Stimulated activated naive B cell treated with anti-CD40 and anti-IgM and Interleukin-4, amounts not matched to agents 10 μg/mL and 1 μg/mL and 100 μg/mL, for 72 hours (primary cell): ENCODE data around the gene IGSF21.
"Not testable (repeated sequence)": the region's sequence is repeated elsewhere in the genome, so short reads cannot be mapped to it uniquely, and the experiment has no call there.

Experiments
- ATAC-seq, 2 donors: fragments of 150-1000 bp; cut with Tn5 transposase; replicated peaks; 2 replicates each; pipeline ENCODE4 v1.10.0; 2021; ENCODE audit warnings: moderate library complexity in 1 of 2
- DNase-seq: peaks from one replicate; pipeline ENCODE4 v3.0.0; 2021
- H3K27ac Mint-ChIP-seq: one replicate; pipeline ENCODE4 v1.8.0; 2022; ENCODE audit warnings: mild to moderate bottlenecking, mixed read lengths
- H3K27me3 Mint-ChIP-seq, 2 donors: one replicate each; pipeline ENCODE4 v1.8.0; 2022; ENCODE audit warnings: mixed read lengths in 2 of 2
- H3K36me3 Mint-ChIP-seq, 2 donors: one replicate each; pipeline ENCODE4 v1.8.0; 2022; ENCODE audit warnings: mixed read lengths in 2 of 2, mild to moderate bottlenecking in 1 of 2
- H3K4me1 Mint-ChIP-seq, 2 donors: one replicate each; pipeline ENCODE4 v1.8.0; 2022; ENCODE audit warnings: mixed read lengths in 2 of 2, mild to moderate bottlenecking in 1 of 2
- H3K4me3 Mint-ChIP-seq, 2 donors: one replicate each; pipeline ENCODE4 v1.8.0; 2022; ENCODE audit warnings: mild to moderate bottlenecking in 2 of 2, mixed read lengths in 2 of 2, moderate library complexity in 1 of 2
- H3K9me3 Mint-ChIP-seq, 2 donors: one replicate each; pipeline ENCODE4 v1.8.0; 2022; ENCODE audit warnings: mixed read lengths in 2 of 2, mild to moderate bottlenecking in 1 of 2

IGSF21 gene

DNA sequence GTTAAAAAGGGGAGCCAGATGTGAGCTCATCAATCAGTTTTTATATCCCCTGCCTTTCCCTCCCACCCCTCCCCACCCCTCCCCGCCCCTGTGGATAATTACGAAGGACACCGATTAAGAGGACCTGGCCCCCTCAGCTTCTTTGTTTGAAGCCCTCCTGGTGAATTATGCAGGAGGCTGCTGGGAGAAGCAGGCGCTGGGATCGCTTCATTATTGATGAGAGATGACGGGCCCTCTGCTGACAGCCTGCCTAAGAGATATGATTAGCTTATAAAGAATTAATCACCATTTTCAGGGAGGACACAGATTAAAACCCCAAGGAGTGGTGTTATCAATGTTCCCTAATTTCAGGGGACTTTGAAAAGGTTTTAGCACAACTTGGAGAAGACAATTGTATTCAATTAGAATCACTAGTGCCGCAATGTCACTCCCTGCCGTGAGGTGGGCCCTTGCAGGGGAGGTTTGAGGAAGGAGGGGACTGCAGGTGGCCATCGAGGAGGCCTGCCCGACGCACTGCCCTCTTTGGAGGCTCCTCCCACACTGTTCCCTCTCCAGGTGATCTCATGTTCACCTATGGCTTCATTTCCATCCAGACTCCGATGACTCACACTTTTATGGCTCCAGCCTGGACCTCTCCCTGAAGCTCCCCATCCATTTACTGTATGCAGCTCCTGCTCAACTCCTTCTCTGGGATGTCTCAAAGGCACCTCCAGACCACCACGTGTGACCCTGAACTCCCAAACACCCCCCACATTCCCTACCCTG, 306.1 kb downstream of the IGSF21 start:
- no peaks in the 10 kb centered on the region for H3K4me1 Mint-ChIP-seq
- H3K36me3 Mint-ChIP-seq = no peaks in the 10 kb centered on the region
- no peak overlapping the region for H3K27ac Mint-ChIP-seq
- no peak for ATAC-seq
- peaks cover 5 to 12% of the 10 kb centered on the region in 2 donors for H3K27me3 Mint-ChIP-seq
- H3K9me3 Mint-ChIP-seq = peaks cover 15 to 21% of the 10 kb centered on the region in 2 donors
- no peak overlapping the region for H3K4me3 Mint-ChIP-seq
- no peak for DNase-seq

DNA sequence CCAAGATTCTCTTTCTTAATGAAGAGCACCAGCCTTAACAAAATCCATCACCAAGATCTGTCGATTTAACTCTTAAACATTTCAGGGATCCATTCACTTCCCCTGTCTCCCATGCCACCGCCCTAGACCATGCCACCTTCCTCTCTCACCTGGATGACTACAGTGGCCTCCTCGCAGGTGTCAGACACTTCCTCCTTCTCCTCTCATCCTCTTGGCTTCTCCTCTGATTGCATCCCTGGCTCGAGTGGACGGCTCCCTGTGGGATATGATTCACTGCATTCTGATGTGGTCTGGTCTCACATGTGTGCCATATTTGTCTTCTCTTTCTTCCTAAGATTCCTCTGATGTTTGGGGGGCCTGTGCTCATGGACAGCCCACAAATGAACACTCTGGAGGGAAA, 306.7 kb downstream of the IGSF21 start:
- H3K4me3 Mint-ChIP-seq = no peak overlapping the region
- H3K36me3 Mint-ChIP-seq = no peaks in the 10 kb centered on the region
- H3K4me1 Mint-ChIP-seq = no peaks in the 10 kb centered on the region
- H3K27ac Mint-ChIP-seq = no peak overlapping the region
- ATAC-seq = no peak
- DNase-seq = no peak
- H3K27me3 Mint-ChIP-seq = peaks cover 5 to 12% of the 10 kb centered on the region in 2 donors
- peaks cover 15 to 21% of the 10 kb centered on the region in 2 donors for H3K9me3 Mint-ChIP-seq

DNA sequence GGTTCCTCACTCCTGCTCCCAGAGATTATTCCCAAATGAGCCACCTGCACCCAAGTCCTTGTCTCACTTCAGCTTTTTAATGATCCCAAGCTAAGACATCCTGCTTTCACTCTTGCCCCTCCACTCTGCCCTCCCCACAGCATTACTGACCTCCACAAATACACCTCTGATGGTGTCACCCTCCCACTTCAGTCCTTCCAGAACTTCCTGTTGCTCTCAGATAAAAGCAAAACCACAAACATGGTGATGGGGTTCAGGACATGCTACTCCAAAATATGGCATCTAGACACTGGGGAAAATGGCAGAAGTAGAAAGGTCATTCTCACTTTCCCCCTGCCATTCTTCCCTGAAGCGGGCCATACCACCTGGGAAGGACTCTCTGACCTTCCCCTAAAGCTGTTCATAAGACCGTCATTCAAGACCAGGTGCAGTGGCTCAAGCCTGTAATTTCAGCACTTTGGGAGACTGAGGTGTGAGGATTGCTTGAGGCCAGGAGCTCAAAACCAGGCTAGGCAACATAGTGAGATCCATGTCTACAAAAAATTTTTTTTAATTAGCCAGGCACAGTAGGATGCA, 307.4 kb downstream of the IGSF21 start:
- Mint-ChIP-seq H3K27ac (no peak overlapping the region), H3K36me3 (no peaks in the 10 kb centered on the region), H3K9me3 (peaks cover 15 to 21% of the 10 kb centered on the region in 2 donors), H3K4me3 (no peak overlapping the region), H3K4me1 (no peaks in the 10 kb centered on the region), H3K27me3 (peaks cover 5 to 12% of the 10 kb centered on the region in 2 donors)
- ATAC-seq = no peak
- DNase-seq = no peak

DNA sequence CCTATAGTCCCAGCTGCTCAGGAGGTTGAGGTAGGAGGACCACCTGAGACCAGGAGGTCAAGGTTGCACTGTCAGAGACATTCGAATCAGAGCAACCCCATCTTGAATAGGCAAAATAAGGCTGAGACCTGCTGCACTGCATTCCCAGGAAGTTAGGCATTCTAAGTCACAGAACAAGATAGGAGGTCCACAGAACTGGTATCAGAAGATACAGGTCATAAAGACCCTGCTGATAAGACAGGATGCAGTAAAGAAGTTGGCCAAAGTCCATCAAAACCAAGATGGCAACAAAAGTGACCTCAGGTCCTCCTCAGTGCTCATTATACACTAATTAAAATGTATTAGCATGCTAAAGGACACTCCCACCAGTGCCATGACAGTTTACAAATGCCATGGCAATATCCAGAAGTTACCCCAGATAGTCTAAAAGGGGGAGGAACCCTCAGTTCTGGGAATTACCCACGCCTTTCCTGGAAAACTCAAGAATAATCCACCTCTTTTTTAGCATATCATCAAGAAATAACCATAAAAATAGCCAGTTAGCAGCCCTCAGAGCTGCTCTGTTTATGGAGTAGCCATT, 307.9 kb downstream of the IGSF21 start:
- no peak overlapping the region for H3K27ac Mint-ChIP-seq
- no peaks in the 10 kb centered on the region for H3K4me1 Mint-ChIP-seq
- ATAC-seq (no peak), DNase-seq (no peak)
- peaks cover 15 to 21% of the 10 kb centered on the region in 2 donors for H3K9me3 Mint-ChIP-seq
- no peaks in the 10 kb centered on the region for H3K36me3 Mint-ChIP-seq
- peaks cover 5 to 12% of the 10 kb centered on the region in 2 donors for H3K27me3 Mint-ChIP-seq
- H3K4me3 Mint-ChIP-seq = no peak overlapping the region

DNA sequence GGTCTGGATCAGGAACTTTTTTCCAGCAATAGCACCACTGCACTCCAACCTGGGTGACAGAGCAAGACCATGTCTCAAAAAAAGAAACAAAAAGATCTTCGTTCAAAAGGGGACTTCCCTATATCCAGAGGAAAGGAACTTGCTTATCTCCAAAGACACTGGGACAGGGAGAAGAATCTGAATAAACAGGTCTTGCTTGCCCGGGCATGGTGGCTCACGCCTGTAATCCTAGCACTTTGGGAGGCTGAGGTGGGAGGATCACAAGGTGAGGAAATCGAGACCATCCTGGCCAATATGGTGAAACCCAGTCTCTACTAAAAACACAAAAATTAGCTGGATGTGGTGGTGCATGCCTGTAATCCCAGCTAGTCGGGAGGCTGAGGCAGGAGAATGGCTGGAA, 308.5 kb downstream of the IGSF21 start:
- not testable (repeated sequence) for H3K4me1 Mint-ChIP-seq, ATAC-seq, H3K36me3 Mint-ChIP-seq, H3K27ac Mint-ChIP-seq, H3K4me3 Mint-ChIP-seq, DNase-seq
- peaks cover 15 to 19% of the 10 kb centered on the region in 2 donors for H3K9me3 Mint-ChIP-seq
- peaks cover 6 to 13% of the 10 kb centered on the region in 2 donors for H3K27me3 Mint-ChIP-seq

DNA sequence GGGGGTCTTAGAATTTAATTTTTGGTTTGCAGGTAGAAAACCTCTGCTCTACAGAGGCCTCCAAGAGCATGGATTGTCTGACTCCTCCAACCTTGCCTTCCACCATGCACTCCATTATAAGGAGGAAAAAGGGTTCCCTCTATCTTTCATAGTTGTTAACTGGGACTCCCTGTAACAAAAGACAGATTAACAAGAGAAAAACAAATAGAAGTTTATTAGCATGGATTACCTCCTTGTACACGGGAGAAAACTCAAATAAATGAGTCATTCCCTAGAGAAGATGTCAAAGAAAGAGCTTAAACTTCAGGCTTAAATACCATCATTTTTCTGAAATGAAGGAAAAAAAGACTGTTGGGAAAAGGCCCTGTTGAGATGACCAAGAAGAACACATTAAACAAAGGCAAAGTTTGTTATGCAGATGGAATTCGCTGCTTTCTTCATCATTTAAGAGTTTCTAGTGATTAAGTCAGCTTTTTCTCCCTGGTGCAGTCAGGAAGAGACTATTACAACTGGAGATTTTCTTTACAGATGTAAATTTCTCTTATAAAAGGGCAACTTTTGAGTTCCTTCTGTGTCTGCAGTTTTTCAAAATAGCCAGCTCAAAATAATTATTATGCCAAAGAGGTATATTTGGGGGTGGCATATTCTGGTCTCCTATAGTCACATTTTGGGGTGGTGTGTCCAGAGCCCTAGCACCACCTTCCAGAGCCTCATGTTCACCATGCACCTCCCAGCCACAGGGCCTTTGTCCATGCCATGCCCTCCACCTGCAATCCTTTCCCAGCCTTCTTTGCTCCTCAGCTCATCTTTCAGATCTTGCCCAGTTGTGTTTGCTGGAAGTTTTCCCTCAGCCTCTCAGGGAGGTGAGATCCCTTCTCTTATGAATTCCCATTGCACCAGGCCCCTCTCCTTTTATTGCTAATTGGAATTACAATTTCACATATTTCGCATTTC, 310.0 kb downstream of the IGSF21 start:
- ATAC-seq (no peak), DNase-seq (no peak)
- peaks cover 7 to 10% of the 10 kb centered on the region in 2 donors for H3K9me3 Mint-ChIP-seq
- peaks cover 16 to 18% of the 10 kb centered on the region in 2 donors for H3K27me3 Mint-ChIP-seq
- H3K27ac Mint-ChIP-seq = no peak overlapping the region
- no peak overlapping the region for H3K4me3 Mint-ChIP-seq
- H3K36me3 Mint-ChIP-seq = peaks cover 0 to 2% of the 10 kb centered on the region in 2 donors
- H3K4me1 Mint-ChIP-seq = no peaks in the 10 kb centered on the region

DNA sequence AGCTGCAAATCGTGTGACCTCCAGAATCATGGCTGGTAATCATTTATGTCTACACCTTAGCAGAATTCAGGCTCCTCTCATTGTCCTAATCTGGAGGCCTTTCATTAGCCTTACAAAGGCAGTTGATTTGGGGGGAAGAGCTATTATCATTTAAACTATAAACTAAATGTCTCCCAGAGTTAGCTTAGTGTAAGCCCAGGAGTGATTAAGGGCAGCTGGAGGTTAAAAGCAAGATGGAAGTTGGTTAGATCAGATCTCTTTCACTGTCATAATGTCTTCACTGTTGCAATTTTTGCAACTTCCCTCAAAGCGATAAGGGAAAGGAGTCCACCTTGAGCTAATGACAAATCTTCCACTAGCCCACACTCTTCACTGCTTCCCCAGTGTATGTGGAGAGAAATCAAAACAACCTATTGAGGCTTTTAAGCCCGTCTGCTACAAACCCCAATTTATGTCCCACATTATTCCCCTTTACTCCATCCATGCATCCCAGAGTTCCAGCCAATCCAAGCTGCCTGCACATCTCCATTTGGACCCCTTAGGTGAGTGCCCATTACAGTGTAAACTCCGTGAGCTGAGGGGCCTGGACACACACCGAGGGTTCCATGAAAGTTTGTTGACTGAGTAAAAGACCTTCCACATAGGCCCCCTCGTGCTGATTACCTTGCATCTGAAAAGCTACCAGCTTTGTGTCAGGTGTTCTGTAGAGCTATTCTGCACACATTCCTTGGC, 311.7 kb downstream of the IGSF21 start:
- no peak for DNase-seq
- Mint-ChIP-seq H3K4me3 (no peak overlapping the region), H3K36me3 (peaks cover 0 to 2% of the 10 kb centered on the region in 2 donors), H3K27ac (no peak overlapping the region), H3K9me3 (peaks cover 0 to 3% of the 10 kb centered on the region in 2 donors), H3K27me3 (peaks cover 16% of the 10 kb centered on the region in 2 donors), H3K4me1 (no peaks in the 10 kb centered on the region)
- ATAC-seq = no peak

DNA sequence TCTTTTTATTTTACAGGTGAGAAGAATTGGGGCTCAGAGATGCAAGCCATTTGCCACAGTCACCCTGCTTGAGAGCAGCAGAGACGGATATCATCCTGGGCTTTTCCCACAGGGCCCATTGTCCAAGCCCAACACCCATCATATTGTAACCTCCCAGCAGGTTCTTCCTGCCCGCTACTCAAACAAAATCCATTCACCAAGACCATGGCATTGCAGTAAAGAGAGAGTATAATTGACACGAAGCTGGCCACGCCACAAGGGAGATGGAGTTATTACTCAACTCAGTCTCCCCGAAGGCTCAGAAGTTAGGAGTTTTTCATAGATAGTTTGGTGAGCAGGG, 312.2 kb downstream of the IGSF21 start:
- Mint-ChIP-seq H3K27ac (no peak overlapping the region), H3K9me3 (peaks cover 0 to 3% of the 10 kb centered on the region in 2 donors), H3K36me3 (peaks cover 0 to 2% of the 10 kb centered on the region in 2 donors), H3K4me1 (no peaks in the 10 kb centered on the region), H3K27me3 (peaks cover 14 to 15% of the 10 kb centered on the region in 2 donors), H3K4me3 (no peak overlapping the region)
- DNase-seq (no peak), ATAC-seq (no peak)

DNA sequence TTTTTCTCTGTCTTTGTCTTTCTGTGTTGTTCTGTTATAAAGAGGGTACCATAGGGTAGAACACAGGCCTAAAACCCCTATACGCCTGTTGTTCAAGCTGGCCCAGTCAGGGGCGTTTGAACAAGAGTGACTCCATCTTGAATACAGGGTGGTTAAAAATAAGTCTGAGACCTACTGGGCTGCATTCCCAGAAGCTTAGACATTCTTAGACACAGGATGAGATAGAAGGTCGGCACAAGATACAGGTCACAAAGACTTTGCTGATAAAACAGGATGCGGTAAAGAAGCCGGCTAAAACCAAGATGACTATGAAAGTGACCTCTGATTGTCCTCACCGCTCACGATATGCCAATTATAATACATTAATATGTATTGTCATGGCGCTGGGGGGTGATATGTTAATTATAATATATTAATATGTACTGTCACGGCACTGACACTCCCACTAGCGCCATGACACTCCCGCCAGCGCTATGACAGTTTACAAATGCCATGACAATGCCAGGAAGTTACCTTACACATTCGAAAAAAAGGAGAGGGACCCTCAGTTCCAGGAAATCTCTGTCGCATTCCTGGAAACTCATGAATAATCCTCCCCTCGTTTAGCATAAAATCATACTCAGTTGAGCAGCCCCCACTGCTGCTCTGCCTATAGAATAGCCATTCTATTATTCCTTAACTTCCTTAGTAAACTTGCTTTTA, 314.6 kb downstream of the IGSF21 start:
- no peak for ATAC-seq
- no peak for DNase-seq
- Mint-ChIP-seq H3K9me3 (peaks cover 0 to 12% of the 10 kb centered on the region in 2 donors), H3K27ac (no peak overlapping the region), H3K4me1 (no peaks in the 10 kb centered on the region), H3K36me3 (peaks cover 0 to 3% of the 10 kb centered on the region in 2 donors), H3K27me3 (peaks cover 9 to 11% of the 10 kb centered on the region in 2 donors), H3K4me3 (no peak overlapping the region)

DNA sequence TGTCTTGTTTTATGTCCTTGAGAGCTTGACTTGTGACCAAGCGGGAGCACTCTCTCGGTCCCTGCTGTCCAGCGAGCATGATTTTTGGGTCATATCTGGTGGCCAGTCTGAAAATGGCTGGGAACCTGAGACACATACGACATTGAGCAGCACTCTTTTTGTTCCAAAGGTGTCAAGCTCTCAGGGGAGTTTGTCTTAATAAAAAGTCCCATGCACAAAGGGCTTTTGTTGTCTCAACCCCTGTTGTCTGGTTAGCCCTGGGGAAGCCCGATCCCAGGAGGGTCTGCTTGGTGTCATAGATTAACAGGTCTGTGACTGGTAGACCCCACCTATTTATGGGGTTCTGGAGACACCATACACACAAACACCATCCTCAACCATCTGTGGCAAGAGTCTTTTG, 315.4 kb downstream of the IGSF21 start:
- Mint-ChIP-seq H3K4me3 (no peak overlapping the region), H3K4me1 (no peaks in the 10 kb centered on the region), H3K36me3 (peaks cover 0 to 3% of the 10 kb centered on the region in 2 donors), H3K9me3 (peaks cover 0 to 12% of the 10 kb centered on the region in 2 donors), H3K27ac (no peak overlapping the region), H3K27me3 (peaks cover 9 to 11% of the 10 kb centered on the region in 2 donors)
- no peak for ATAC-seq
- DNase-seq = no peak

DNA sequence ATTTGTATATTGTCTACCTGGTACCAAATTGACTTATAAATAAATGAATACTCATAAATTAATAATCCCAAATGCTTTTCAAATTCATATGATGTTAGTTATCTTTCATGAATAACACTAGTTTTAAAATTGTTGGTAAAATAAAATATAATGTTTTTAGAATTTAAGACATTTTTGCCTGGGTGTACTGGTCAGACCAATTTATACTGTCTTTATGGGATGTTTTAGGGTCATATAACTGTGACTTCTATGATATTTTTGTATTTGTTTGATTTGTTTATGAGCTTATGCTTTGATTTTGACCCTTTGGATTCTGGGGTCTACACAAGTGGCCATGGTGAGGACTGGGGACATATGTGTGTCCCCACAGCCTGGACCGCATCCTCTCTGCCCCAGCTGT, 319.0 kb downstream of the IGSF21 start:
- no peak overlapping the region for H3K27ac Mint-ChIP-seq
- peaks cover 0 to 9% of the 10 kb centered on the region in 2 donors for H3K9me3 Mint-ChIP-seq
- DNase-seq = no peak
- no peak overlapping the region for H3K4me3 Mint-ChIP-seq
- H3K36me3 Mint-ChIP-seq = peaks cover 0 to 2% of the 10 kb centered on the region in 2 donors
- no peak for ATAC-seq
- no peaks in the 10 kb centered on the region for H3K4me1 Mint-ChIP-seq
- H3K27me3 Mint-ChIP-seq = peaks cover 10 to 12% of the 10 kb centered on the region in 2 donors
